Stimulated activated CD8-positive, alpha-beta memory T cell treated with anti-CD3 and anti-CD28 coated beads, Interleukin-4, amount 100 ng/mL, for 24 hours (primary cell): ENCODE data around the gene MCM9.
"Not testable (repeated sequence)": the region's sequence is repeated elsewhere in the genome, so short reads cannot be mapped to it uniquely, and the experiment has no call there.

Experiments
- DNase-seq: peaks from one replicate; pipeline ENCODE4 v3.0.0-alpha.2; 2020; ENCODE audit warnings: low read depth

Gene MCM9

DNA sequence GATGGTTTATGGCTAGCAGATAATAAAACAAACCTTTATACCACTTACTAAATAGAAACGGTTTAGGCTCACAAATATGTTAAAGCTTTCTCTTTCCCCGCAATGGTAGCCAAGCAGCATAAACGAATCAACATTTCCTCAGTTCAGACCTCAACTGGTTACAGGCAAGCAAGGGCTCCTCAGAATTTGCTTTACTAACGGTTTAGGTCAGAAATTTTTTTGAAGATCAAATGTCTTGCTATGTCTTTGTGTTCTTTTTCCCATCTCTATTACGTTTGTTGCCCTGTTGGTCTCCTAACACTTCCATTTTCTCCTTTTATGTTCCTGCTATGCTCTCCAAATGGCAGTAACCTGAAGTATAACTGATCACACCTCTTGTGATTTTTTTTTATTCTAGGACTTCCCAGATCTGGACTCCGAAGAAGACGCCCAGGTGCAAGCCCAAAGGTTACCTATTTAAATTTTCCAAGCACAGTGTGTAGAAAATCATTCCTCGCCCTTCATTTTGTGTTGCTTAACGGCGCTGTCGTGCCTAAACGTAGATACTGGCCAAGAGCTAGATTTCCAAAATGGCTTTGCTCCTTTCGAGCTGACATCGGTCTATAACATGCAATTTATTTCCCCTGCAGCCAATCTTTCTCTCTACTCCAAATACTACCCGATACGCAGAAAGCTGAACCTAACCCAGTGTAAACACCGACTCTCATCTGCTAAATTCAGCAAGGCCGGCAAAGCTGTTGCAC is 41.7 kb downstream of the MCM9 start:
- DNase-seq: peak; percentile 3

DNA sequence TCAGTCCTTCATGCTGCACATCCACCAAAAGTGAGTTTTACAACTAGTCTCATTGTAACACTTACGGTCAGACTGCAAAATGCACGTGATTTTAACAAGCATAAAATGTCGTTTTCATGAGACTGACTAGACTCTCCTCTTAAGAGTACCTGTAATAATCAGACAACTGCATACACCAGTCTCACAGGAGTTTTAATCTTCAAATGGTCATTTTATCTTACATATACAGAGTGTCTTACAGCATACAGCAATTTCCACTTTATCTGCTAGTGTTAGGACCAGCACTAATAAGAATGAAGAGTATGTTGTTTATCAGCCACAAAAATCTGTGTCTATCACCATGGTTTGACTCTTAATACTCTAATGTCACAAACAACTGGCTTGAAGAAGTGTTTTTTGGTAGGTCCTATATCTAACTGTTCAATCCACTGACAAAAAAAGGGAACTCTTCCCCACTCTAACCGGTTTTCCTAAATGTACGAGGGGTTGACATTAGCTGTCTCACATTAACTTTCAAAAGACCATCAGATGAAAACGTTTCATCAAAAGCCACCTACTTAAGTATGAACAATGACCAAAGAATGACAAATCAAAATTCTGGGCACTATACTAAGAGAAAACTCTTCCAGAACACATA is 42.5 kb downstream of the MCM9 start:
- no peak for DNase-seq

DNA sequence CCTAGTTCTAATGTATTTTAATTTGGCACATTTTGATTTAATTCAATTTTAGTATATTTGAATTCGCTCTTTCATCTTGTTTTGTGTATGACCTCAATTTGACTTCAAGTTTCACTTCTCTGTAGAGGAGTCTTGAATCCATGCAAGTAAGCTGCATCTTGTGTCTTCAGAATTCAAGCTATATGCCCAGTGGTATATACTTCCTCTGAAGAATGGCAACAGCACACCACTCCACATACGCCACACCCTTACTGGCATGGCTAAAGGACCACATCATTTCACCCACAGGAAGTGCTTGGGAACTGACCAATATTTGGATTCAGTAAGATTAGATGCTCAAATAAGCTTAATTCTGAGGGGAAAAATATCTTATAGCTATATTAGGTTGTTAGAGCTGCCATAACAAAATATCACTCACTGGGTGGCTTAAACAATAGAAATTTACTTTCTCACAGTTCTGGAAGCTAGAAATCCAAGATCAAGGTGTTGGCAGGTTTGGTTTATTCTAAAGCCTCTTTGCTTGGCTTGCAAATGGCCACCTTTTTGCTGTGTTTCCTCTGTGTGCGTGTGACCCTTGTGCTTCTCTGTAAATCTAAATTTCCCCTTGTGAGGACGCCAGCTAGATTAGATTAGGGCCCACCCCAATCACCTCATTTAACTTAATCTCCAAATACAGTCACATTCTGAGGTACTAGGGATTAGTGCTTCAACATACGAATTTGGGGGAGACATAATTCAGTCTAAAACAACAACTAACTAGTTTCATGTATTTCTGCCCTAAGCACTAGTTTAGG is 43.8 kb downstream of the MCM9 start:
- DNase-seq: no peak

DNA sequence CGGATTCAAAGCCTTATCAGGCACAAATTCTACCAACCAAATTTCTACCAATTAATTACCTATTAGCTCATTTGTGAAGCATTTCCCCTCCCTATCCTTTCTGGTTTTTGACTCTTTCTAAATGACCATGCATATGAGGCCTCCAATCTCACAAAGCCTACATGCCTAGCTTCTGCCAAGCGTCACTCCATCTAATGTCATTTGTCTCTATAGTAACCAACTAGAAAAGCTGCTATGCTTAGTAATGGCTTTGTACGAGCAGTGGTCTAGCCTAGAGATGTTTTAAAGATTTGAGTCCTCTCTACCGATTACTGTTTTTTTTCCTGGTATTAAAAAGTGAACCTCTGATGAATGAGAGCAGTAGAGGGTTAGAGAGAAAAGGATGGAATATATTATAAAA is 45.8 kb downstream of the MCM9 start:
- DNase-seq: no peak

DNA sequence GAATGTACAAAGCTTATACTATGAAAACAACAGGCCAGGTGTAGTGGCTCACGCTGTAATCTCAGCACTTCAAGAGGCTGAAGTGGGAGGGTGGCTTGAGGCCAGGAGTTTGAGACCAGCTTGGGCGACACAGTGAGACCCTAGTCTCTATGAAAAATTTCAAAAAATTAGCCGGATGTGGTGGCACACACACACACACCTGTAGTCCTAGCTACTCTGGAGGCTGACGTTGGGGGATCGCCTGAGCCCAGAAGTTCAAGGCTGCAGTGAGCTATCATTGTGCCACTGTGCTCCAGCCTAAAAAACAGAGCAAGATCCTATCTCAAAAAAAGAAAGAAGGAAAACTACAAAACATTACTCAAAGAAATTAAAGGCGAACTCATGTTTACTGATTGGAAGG is 48.3 kb downstream of the MCM9 start:
- DNase-seq: no peak

DNA sequence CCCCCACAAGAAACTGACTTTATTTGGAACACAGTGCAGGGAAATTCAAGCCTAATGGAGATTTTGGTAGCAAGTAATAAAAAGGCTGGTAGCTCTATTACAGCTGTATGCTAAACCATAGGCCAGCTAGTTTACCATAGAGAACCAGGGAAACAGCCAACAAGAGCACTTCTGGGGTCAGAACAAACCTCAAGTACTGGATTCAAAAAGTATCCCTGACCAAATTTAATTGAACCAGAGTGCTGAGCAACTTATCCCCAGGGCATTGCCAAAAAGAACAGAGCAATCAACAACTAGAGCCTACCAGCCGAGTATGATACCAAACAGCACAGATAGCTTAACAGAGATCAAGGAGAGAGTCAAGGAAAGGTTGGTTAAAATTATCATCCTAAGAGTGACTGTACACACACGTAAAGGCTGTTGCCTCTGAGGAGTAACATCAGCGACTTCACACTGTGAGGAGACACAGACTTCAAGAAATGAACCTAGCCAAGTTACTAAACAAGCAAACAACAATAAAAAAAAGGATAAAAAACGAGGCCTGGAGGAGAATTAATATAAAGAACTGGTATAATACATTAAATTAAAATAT is 52.5 kb downstream of the MCM9 start:
- DNase-seq: no peak

DNA sequence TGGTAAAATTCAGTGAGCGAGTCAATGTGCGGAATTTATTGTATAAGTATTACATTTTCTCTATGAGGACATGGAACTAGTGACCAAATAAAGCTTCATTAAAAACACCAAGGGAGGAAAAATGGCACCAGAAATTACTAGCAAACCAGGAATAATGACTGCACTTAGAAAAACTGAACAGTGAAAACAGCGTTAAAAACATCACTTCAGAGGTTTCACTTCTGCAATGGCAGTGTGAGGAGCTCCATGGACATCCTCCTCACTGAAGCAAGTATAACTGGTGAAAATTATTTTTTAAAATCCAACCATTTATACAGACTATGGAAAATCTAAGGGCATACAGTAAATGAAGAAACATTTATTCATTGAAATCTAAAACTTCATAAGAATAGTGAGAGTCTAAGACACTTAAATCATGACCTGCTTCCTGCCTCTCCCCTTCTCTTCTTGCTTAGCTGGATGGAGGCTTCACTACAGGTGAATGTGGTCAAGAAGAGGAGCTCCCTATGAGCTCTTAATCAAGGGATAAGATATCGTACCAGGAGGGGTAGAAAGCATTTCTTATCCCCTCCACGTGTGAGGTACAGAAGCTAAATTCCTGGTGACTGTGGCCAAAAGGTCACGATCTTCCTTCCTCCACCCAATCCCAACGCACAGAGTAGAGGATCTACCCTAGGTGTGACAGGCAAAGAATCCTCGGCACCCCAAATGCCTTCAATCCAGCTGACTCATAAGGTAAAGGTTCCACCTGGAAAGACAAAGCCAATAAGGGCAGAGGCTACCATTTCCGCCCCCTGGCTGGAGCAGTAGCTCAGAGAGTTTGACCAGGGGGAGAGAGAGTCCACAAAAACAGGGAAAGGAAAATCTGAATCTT is 53.3 kb downstream of the MCM9 start:
- no peak for DNase-seq

GRCh38 chr6:118877806-118878205 is 57.2 kb downstream of the MCM9 start:
- DNase-seq: no peak

DNA sequence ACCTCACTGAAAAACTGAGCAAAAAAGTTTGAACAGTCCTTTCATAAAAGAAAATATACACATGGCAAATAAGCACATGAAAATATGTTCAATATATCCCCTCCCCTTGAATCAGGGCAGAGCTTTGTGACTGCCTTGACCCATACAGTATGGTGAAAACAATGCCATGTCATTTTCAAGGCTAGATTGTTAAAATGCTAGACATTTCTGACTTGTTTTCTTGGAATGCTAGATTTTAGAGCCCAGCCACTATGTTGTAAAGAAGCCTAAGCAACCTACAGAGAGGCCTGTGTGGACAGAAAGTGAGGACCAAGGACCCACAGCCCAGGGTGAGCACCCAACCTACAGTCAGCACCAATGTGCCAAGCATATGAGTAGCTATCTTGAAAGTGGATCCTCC is 58.1 kb downstream of the MCM9 start:
- DNase-seq: no peak

- DNase-seq: no peak
Observed at GRCh38 chr6:118876198-118876597, 58.8 kb downstream of the MCM9 start.

DNA sequence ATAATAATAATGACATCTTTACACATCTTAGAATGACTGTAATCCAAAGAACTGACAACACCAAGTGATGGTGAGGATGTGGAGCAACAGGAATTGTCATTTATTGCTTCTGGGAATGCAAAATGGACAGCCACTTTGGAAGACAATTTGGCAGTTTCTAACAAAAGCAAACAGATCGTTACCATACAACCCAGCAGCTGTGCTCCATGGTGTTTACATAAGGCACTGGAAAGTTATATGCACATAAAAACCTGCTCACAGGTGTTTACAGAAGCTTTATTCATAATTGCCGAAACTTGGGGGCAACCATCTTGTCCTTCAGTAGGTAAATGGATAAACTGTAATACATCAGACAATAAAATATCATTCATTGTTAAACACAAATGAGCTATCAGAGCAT is 59.3 kb downstream of the MCM9 start:
- no peak for DNase-seq

- no peak for DNase-seq
Observed at GRCh38 chr6:118873239-118873638, 61.7 kb downstream of the MCM9 start.

- no peak for DNase-seq
Observed at GRCh38 chr6:118872726-118873125, 62.2 kb downstream of the MCM9 start.

- no peak for DNase-seq
Observed at GRCh38 chr6:118872318-118872717, 62.6 kb downstream of the MCM9 start.

GRCh38 chr6:118871331-118871730 is 63.6 kb downstream of the MCM9 start:
- DNase-seq: no peak

DNA sequence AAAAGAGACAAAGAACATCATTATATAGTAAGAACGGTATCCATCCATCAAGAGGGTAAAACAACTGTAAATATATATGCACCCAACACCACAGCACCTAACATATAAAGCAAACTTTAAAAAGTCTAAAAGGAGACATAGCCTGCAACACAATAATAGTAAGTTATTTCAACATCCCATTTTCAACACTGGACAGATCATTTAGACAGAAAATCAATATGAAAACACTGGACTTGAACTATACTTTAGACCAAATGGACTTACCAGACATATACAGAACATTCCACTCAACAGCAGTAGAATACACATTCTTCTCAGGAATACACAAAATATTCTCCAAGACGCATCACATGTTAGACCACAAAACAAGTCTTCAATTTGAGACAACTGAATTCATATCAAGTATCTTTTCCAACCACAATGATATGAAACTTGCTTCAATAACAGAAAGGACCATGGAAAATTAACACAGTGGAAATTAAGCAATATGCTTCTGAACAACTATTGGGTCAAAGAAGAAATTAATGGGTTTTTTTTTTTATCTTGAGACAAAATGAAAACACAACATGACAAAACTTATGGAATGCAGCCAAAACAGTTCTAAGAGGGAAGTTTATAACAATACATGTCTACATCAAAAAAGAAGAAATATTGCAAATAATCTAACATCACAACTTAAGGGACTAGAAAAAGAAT is 64.9 kb downstream of the MCM9 start:
- no peak for DNase-seq

DNA sequence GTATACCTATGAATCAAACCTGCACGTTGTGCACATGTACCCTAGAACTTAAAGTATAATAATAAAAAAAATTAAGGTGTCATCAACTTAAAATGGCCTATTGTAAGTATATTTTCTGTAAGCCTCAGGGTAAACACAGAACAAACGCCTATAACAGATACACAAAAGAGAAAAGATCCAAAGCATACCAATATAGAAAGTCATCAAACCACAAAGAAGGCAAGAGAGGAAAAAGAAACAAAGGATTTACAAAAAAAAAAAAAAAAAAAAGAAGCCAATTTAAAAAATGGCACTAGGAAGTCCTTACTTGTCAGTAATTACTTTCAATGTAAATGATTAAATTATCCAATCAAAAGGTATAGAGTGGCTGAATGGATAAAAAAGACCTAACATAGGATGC is 65.6 kb downstream of the MCM9 start:
- no peak for DNase-seq

- not testable (repeated sequence) for DNase-seq
Observed at GRCh38 chr6:118868901-118869300, 66.1 kb downstream of the MCM9 start.

GRCh38 chr6:118867181-118867580 is 67.8 kb downstream of the MCM9 start:
- DNase-seq: no peak

GRCh38 chr6:118865100-118865391 is 69.9 kb downstream of the MCM9 start:
- no peak for DNase-seq

DNA sequence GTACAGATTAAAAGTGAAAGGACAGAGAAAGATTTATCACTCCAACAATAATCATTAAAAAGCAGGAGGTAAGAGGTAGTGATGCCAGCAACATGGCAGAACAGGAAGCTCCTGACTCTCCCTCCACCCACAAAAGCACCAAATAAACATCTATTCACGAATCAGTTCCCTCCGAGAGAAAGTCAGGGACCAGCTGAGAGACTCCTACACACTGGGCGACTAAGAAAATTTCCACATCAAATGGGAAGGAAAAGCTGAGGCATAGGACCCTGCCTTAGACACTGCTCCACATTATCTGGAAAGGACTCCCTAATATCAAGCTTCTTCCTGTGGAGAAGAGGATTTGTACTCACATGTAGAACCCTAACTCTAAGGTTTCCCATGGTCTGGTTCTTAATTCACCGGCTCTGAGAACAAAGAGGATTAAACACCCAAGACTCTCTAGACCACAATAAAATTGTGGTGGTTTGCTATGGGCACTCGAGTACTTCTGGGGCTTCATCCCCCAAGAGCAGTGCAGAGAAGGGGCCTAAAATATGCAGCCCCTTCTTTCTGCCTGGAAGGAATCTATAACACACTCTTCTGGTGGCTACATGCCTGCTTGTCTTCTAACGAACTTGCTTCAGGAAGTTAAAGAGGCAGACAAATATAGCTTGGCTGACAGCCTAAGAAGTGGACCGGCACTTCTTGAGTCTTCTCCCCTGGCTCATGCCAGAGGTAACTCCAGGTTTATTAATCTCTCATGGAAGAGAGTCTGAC is 70.4 kb downstream of the MCM9 start:
- DNase-seq: no peak
